Neuronal stem cell (in vitro differentiated cells): ENCODE measurements around the gene ZNF613.
A peak's percentile ranks its signal among the peaks of the same experiment; 100 is the strongest.
"Not testable (repeated sequence)": the region's sequence is repeated elsewhere in the genome, so short reads cannot be mapped to it uniquely, and the experiment has no call there.

ENCODE experiments used
- DNase-seq: peaks from one replicate; pipeline ENCODE4 v3.0.0-alpha.2; 2013; ENCODE audit warnings: low spot score
- H2AFZ ChIP-seq: one replicate; pipeline ENCODE4 v1.6.1; 2013; ENCODE audit warnings: mild to moderate bottlenecking, low read length, inconsistent platforms
- H2AK5ac ChIP-seq: 2 replicates; pipeline ENCODE4 v1.6.1; 2013; ENCODE audit warnings: low read depth, mild to moderate bottlenecking, inconsistent platforms, low read length, moderate library complexity, mixed read lengths
- H2BK120ac ChIP-seq: 2 replicates; pipeline ENCODE4 v1.6.1; 2013; ENCODE audit warnings: low read depth, mild to moderate bottlenecking, inconsistent platforms, low read length, moderate library complexity, mixed read lengths
- H2BK12ac ChIP-seq: one replicate; pipeline ENCODE4 v1.6.1; 2013; ENCODE audit warnings: low read length, inconsistent platforms
- H2BK15ac ChIP-seq: 2 replicates; pipeline ENCODE4 v1.6.1; 2013; ENCODE audit warnings: mild to moderate bottlenecking, low read length, inconsistent platforms, mixed read lengths
- H2BK5ac ChIP-seq: one replicate; pipeline ENCODE4 v1.6.1; 2013; ENCODE audit warnings: inconsistent platforms, mild to moderate bottlenecking, low read length, moderate library complexity
- H3K14ac ChIP-seq: one replicate; pipeline ENCODE4 v1.6.1; 2013; ENCODE audit warnings: low read length, inconsistent platforms
- H3K18ac ChIP-seq: 2 replicates; pipeline ENCODE4 v1.6.1; 2013; ENCODE audit warnings: low read length, inconsistent platforms
- H3K23ac ChIP-seq: 2 replicates; pipeline ENCODE4 v1.6.1; 2013; ENCODE audit warnings: low read depth, mild to moderate bottlenecking, mixed read lengths, low read length, inconsistent platforms; ENCODE audit not compliant: poor library complexity
- H3K27ac ChIP-seq: replicated peaks from 3 replicates; pipeline ENCODE4 v1.5.1; 2013; ENCODE audit warnings: low read length, inconsistent platforms
- H3K27me3 ChIP-seq, 3 experiments: 2 replicates each; pipeline ENCODE4 v1.6.1; 2013; ENCODE audit warnings: low read length in 3 of 3, mild to moderate bottlenecking in 2 of 3, inconsistent platforms in 1 of 3, low read depth in 1 of 3, mixed read lengths in 1 of 3, moderate library complexity in 1 of 3; ENCODE audit not compliant: control insufficient read depth in 3 of 3, insufficient read depth in 3 of 3
- H3K36me3 ChIP-seq, 2 donors: replicated peaks in 1 of 2; 2 replicates each; pipeline ENCODE4 v1.6.1; 2013; ENCODE audit warnings: low read length in 2 of 2; ENCODE audit not compliant: control insufficient read depth in 2 of 2, insufficient read depth in 2 of 2
- H3K4ac ChIP-seq: 2 replicates; pipeline ENCODE4 v1.6.1; 2013; ENCODE audit warnings: inconsistent platforms, mild to moderate bottlenecking, low read length, moderate library complexity
- H3K4me1 ChIP-seq, 2 donors: 1 replicate in 1 of 2; 2 replicates in 1 of 2; pipeline ENCODE4 v1.6.1; 2013; ENCODE audit warnings: low read length in 2 of 2, low read depth in 1 of 2; ENCODE audit not compliant: control insufficient read depth in 2 of 2, insufficient read depth in 1 of 2
- H3K4me2 ChIP-seq: one replicate; pipeline ENCODE4 v1.6.1; 2013; ENCODE audit warnings: mild to moderate bottlenecking, low read length, inconsistent platforms; ENCODE audit not compliant: insufficient read depth, poor library complexity, severe bottlenecking
- H3K4me3 ChIP-seq, 2 donors: 2 replicates each; pipeline ENCODE4 v1.5.1; 2013; ENCODE audit warnings: low read length in 2 of 2, mild to moderate bottlenecking in 2 of 2, inconsistent platforms in 1 of 2, moderate library complexity in 1 of 2
- H3K79me1 ChIP-seq: one replicate; pipeline ENCODE4 v1.6.1; 2013; ENCODE audit warnings: low read depth, mild to moderate bottlenecking, inconsistent platforms, low read length, moderate library complexity
- H3K9ac ChIP-seq: one replicate; pipeline ENCODE4 v1.6.1; 2013; ENCODE audit warnings: mild to moderate bottlenecking, low read depth, low read length, inconsistent platforms; ENCODE audit not compliant: poor library complexity
- H3K9me3 ChIP-seq, 2 donors: replicated peaks in 1 of 2; 2 replicates each; pipeline versions ENCODE3 to v1.6.1; 2013; ENCODE audit warnings: low read length in 2 of 2, mild to moderate bottlenecking in 2 of 2, inconsistent platforms in 1 of 2, low read depth in 1 of 2, mixed read lengths in 1 of 2, moderate library complexity in 1 of 2; ENCODE audit not compliant: control insufficient read depth in 2 of 2, insufficient read depth in 1 of 2
- H4K8ac ChIP-seq: one replicate; pipeline ENCODE4 v1.6.1; 2013; ENCODE audit warnings: low read depth, mild to moderate bottlenecking, inconsistent platforms, low read length, moderate library complexity
- H4K91ac ChIP-seq: one replicate; pipeline ENCODE4 v1.6.1; 2013; ENCODE audit warnings: low read length, low read depth, mild to moderate bottlenecking, inconsistent platforms; ENCODE audit not compliant: poor library complexity
- WGBS, 2 donors: extraction: QIAGEN DNeasy Blood & Tissue Kit; methylation state at CpG; one replicate each; pipeline ENCODE4 v1.1.7; 2013; ENCODE audit warnings: missing lambda C conversion rate in 2 of 2, mixed read lengths in 1 of 2; ENCODE audit not compliant: insufficient read length in 2 of 2, insufficient replicate concordance in 1 of 2; ENCODE audit errors: extremely low coverage in 2 of 2; 5-methylcytosine and 5-hydroxymethylcytosine counted together

Gene ZNF613

DNA sequence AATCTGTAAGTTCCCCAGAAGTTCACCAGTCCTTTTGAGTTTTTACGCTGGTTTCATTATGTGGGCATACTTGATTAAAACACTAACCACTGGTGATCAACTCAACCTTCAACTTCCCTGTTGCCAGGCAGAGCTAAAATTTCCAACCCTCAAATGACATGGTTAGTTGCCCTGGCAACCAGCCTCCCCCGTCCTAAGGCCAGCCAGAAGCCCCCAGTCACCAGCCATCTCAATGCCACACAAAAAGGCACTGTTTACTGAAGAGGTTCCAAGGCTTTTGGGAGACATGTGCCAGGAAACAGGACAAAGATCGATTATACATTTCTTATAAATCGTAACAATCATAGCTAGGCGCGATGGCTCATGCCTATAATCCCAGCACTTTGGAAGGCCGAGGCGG, 24.1 kb upstream of the ZNF613 start:
- no peak overlapping the region for H2BK120ac ChIP-seq
- no peak for DNase-seq
- no peak overlapping the region for H2BK15ac ChIP-seq
- no peak overlapping the region for H4K91ac ChIP-seq
- H3K23ac ChIP-seq: no peak overlapping the region
- H4K8ac ChIP-seq: no peak overlapping the region
- no peak overlapping the region for H3K4ac ChIP-seq
- peaks cover 3% of the 10 kb centered on the region for H3K79me1 ChIP-seq
- peaks cover 0 to 5% (median 0%) of the 10 kb centered on the region in 3 experiments for H3K27me3 ChIP-seq
- no peak overlapping the region for H3K9ac ChIP-seq
- H3K27ac ChIP-seq: no peak overlapping the region
- no CpG with 5 or more reads among the region's 8 CpGs for WGBS, 2 donors
- H3K14ac ChIP-seq: no peak overlapping the region
- H3K4me2 ChIP-seq: no peak overlapping the region
- H3K4me3 ChIP-seq: peak overlapping the region in 1 of 2 donors; percentile 31
- no peak overlapping the region for H2AFZ ChIP-seq
- H3K9me3 ChIP-seq: peaks cover 42 to 72% of the 10 kb centered on the region in 2 donors
- H2AK5ac ChIP-seq: no peak overlapping the region
- H3K18ac ChIP-seq: no peak overlapping the region
- no peaks in the 10 kb centered on the region for H3K4me1 ChIP-seq
- H2BK12ac ChIP-seq: no peak overlapping the region
- no peak overlapping the region for H2BK5ac ChIP-seq
- peaks cover 31 to 52% of the 10 kb centered on the region in 2 donors for H3K36me3 ChIP-seq

DNA sequence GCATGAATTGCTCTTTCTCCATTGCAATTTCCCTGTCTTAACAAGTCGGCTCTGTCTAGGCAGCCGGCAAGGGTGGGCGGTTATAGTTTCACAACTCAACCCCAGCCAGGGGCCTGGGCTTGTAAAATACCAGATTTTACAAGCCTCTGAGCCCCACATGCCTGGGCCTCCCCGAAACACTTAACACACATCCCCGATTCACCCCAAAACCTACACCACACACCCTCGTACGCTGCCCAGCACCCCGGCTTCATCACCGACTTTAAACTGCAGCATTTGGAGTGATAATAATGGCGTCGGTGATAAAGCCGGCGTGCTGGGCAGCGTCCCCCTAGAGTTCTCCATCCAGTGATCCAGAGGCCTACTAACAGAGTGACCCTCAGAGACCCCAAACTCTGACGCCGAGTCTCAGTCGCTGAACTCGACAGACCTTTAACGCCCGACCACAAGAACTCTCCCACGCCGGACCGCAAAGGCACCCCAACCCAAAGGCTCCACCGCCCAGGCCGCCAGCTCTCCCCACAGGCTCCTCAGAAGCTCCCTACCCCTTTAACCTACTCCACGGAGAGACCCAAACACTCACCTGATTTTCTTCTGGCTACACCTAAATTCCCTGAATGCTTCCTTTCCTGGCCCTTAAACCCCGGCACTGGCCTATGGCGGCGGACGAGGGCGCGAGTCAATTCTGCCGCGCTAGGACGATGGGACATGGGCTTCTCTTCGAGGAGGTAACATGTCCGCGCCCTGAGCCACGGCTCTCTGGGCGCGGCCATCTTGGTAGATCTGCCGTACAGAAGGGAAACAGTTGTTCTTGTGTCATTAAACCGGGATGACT, 22.7 kb upstream of the ZNF613 start, which contains the start of gene ZNF649:
TSS of gene ZNF649 (minus strand) at position 687 of the 835 bp plus-strand sequence. CDS start 4,910 bp downstream, outside the sequence.
- no peak within 1 kb of the TSS for H2BK12ac ChIP-seq
- peak within 1 kb of the TSS; percentile 48 for H4K91ac ChIP-seq
- peak; percentile 85 for DNase-seq
- H3K27ac ChIP-seq: peak within 1 kb of the TSS; percentile 46
- H2AK5ac ChIP-seq: peak within 1 kb of the TSS; percentile 25
- H3K14ac ChIP-seq: peak within 1 kb of the TSS; percentile 79
- peak within 1 kb of the TSS; percentile 99 for H3K23ac ChIP-seq
- H3K4me3 ChIP-seq: peak within 1 kb of the TSS; percentile 79 to 97
- no peak within 1 kb of the TSS for H3K4ac ChIP-seq
- peaks cover 32 to 64% of the 10 kb centered on the region in 2 donors for H3K9me3 ChIP-seq
- H3K36me3 ChIP-seq: peaks cover 20 to 38% of the 10 kb centered on the region in 2 donors
- H3K4me1 ChIP-seq: no peaks in the 10 kb centered on the region
- peaks cover 3% of the 10 kb centered on the region for H3K79me1 ChIP-seq
- peak within 1 kb of the TSS; percentile 9 for H4K8ac ChIP-seq
- H2AFZ ChIP-seq: peak within 1 kb of the TSS; percentile 93
- WGBS, 2 donors: no CpG with 5 or more reads among the region's 43 CpGs
- peaks cover 0 to 5% (median 0%) of the 10 kb centered on the region in 3 experiments for H3K27me3 ChIP-seq
- H3K4me2 ChIP-seq: peak within 1 kb of the TSS; percentile 53
- H2BK5ac ChIP-seq: peak within 1 kb of the TSS; percentile 83
- H3K18ac ChIP-seq: peak within 1 kb of the TSS; percentile 94
- peak within 1 kb of the TSS; percentile 72 for H2BK15ac ChIP-seq
- peak within 1 kb of the TSS; percentile 28 for H2BK120ac ChIP-seq
- peak within 1 kb of the TSS; percentile 89 for H3K9ac ChIP-seq

DNA sequence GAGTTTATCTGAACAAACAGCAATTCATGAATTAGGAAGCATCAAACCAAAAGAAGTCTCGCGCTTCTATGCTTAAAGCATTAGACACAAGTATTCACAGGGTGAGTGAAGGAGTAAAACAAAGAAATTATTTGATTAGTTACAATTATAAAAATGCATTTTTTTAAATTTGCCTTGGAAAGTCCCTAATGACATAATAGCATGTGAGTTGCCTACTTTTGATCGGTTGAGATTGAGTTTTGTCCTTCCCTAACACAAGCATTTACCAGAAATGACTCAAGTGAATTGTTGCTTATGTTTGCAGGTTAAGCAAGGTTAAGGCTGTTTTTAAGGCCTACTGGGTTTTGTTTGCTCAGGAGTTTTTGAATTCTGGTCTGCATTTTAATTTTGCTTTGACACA, 22.1 kb upstream of the ZNF613 start:
- H4K91ac ChIP-seq: no peak overlapping the region
- peaks cover 28 to 57% of the 10 kb centered on the region in 2 donors for H3K9me3 ChIP-seq
- no peak for DNase-seq
- no peak overlapping the region for H3K27ac ChIP-seq
- peaks cover 3% of the 10 kb centered on the region for H3K79me1 ChIP-seq
- H2AK5ac ChIP-seq: no peak overlapping the region
- WGBS, 2 donors: no CpG with 5 or more reads among the region's 3 CpGs
- no peak overlapping the region for H2BK120ac ChIP-seq
- peaks cover 0 to 5% (median 0%) of the 10 kb centered on the region in 3 experiments for H3K27me3 ChIP-seq
- no peak overlapping the region for H3K18ac ChIP-seq
- H4K8ac ChIP-seq: no peak overlapping the region
- H2BK15ac ChIP-seq: no peak overlapping the region
- H3K4me2 ChIP-seq: no peak overlapping the region
- peaks cover 14 to 32% of the 10 kb centered on the region in 2 donors for H3K36me3 ChIP-seq
- H3K9ac ChIP-seq: no peak overlapping the region
- peak overlapping the region in 1 of 2 donors; percentile 79 for H3K4me3 ChIP-seq
- H3K4me1 ChIP-seq: no peaks in the 10 kb centered on the region
- no peak overlapping the region for H3K23ac ChIP-seq
- no peak overlapping the region for H2BK5ac ChIP-seq
- no peak overlapping the region for H2BK12ac ChIP-seq
- H2AFZ ChIP-seq: peak overlapping the region; percentile 93
- H3K4ac ChIP-seq: no peak overlapping the region
- H3K14ac ChIP-seq: no peak overlapping the region

DNA sequence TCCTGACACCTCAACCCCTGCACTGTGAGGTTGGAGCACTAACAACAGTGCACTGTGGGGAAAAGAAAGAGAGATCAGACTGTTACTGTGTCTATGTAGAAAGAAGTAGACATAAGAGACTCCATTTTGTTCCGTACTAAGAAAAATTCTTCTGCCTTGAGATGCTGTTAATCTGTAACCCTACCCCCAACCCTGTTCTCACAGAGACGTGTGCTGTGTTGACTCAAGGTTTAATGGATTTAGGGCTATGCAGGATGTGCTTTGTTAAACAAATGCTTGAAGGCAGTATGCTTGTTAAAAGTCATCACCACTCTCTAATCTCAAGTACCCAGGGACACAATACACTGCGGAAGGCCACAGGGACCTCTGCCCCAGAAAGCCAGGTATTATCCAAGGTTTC, 21.6 kb upstream of the ZNF613 start:
- not testable (repeated sequence) for H2BK12ac ChIP-seq, H4K91ac ChIP-seq, H3K4me3 ChIP-seq, H3K4me2 ChIP-seq, H3K27me3 ChIP-seq, H3K79me1 ChIP-seq, H3K4me1 ChIP-seq, H2AK5ac ChIP-seq, H3K27ac ChIP-seq, H2BK5ac ChIP-seq, H2BK15ac ChIP-seq, DNase-seq, H2BK120ac ChIP-seq, H3K18ac ChIP-seq, H3K9ac ChIP-seq, H3K14ac ChIP-seq, H4K8ac ChIP-seq, H3K4ac ChIP-seq, H3K23ac ChIP-seq
- WGBS, 2 donors: no CpG with 5 or more reads among the region's 3 CpGs
- Histone ChIP-seq H3K9me3 (peaks cover 24 to 53% of the 10 kb centered on the region in 2 donors), H3K36me3 (peaks cover 11 to 27% of the 10 kb centered on the region in 2 donors), H2AFZ (peak overlapping the region; percentile 93)
